ENCODE measurements around the gene PPIL1.

DNA sequence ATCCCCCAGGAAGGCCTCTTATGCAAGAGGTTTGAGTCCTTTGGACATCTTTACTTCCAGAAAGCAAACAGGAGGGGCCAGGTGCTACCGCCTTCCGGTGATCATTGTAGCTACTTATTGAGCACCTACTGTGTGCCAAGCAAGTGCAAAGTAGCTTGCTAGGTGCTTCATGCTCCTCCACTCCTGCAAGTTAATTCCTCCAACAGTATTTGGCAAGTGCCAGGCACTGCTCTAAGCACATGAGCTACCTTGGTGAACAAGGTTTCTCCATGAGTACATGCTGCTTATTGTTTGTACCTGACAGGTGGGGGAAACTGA lies 37.6 kb downstream of the PPIL1 start:
- TF ChIP-seq, protein P1, sequence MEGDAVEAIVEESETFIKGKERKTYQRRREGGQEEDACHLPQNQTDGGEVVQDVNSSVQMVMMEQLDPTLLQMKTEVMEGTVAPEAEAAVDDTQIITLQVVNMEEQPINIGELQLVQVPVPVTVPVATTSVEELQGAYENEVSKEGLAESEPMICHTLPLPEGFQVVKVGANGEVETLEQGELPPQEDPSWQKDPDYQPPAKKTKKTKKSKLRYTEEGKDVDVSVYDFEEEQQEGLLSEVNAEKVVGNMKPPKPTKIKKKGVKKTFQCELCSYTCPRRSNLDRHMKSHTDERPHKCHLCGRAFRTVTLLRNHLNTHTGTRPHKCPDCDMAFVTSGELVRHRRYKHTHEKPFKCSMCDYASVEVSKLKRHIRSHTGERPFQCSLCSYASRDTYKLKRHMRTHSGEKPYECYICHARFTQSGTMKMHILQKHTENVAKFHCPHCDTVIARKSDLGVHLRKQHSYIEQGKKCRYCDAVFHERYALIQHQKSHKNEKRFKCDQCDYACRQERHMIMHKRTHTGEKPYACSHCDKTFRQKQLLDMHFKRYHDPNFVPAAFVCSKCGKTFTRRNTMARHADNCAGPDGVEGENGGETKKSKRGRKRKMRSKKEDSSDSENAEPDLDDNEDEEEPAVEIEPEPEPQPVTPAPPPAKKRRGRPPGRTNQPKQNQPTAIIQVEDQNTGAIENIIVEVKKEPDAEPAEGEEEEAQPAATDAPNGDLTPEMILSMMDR (optimal IDR thresholded peaks at IDR 0.05 in 1 of 3, IDR thresholded peaks at IDR 0.05 in 1 of 3, conservative IDR thresholded peaks at IDR 0.05 in 1 of 3; ENCODE audit: extremely low read depth in 1 of 3, insufficient read depth in 2 of 3, low read length in 3 of 3) = no peak
- no peak for TF ChIP-seq EZH2 (IDR thresholded peaks at IDR 0.05; ENCODE audit: low read length)

All from keratinocyte (primary cell).